Measurements from ENCODE around the gene MEIKIN.
"Not testable (repeated sequence)": the region's sequence is repeated elsewhere in the genome, so short reads cannot be mapped to it uniquely, and the experiment has no call there.

The MEIKIN gene

GRCh38 chr5:131783357-131783756 is 162.1 kb downstream of the MEIKIN start:
- H3K27ac ChIP-seq (ENCODE audit: low read depth, low read length) = no peak overlapping the region
- no peaks in the 10 kb centered on the region for H3K36me3 ChIP-seq (ENCODE audit: control insufficient read depth, low read length)
- peaks cover 83% of the 10 kb centered on the region for H3K79me2 ChIP-seq (ENCODE audit: control insufficient read depth, low read length)
- H3K27me3 ChIP-seq (ENCODE audit: control insufficient read depth, low read length) = no peaks in the 10 kb centered on the region
- TF ChIP-seq EZH2phosphoT487 (IDR thresholded peaks at IDR 0.05; ENCODE audit: borderline replicate concordance, low read length) = no peak
- TF ChIP-seq CTCF (IDR thresholded peaks at IDR 0.05; ENCODE audit: low read depth, low read length, poor library complexity, severe bottlenecking) = no peak
- peaks cover 3% of the 10 kb centered on the region; the same call in 1 of the 2 replicates for H3F3A ChIP-seq (ENCODE audit: control insufficient read depth, insufficient read depth)
- no peaks in the 10 kb centered on the region for H3K4me1 ChIP-seq (ENCODE audit: control insufficient read depth, low read length)
- H3K9me2 ChIP-seq (replicated peaks; ENCODE audit: control insufficient read depth, low read length) = no peaks in the 10 kb centered on the region
- H4K20me1 ChIP-seq (ENCODE audit: control insufficient read depth, insufficient read depth, low read depth, low read length) = no peaks in the 10 kb centered on the region
- no peak overlapping the region for H3K4me2 ChIP-seq (ENCODE audit: low read length)
- no peaks in the 10 kb centered on the region for H3K9me3 ChIP-seq (ENCODE audit: control insufficient read depth, insufficient read depth, low read length)
- no peak overlapping the region for H3K4me3 ChIP-seq (ENCODE audit: low read length)

GRCh38 chr5:131782717-131783116 is 162.7 kb downstream of the MEIKIN start:
- H3K36me3 ChIP-seq (ENCODE audit: control insufficient read depth, low read length) = no peaks in the 10 kb centered on the region
- H3K4me2 ChIP-seq (ENCODE audit: low read length) = no peak overlapping the region
- H3K27me3 ChIP-seq (ENCODE audit: control insufficient read depth, low read length) = no peaks in the 10 kb centered on the region
- H3K4me3 ChIP-seq (ENCODE audit: low read length) = no peak overlapping the region
- H3F3A ChIP-seq (ENCODE audit: control insufficient read depth, insufficient read depth) = peaks cover 3% of the 10 kb centered on the region; the same call in 1 of the 2 replicates
- H3K27ac ChIP-seq (ENCODE audit: low read depth, low read length) = no peak overlapping the region
- peaks cover 84% of the 10 kb centered on the region for H3K79me2 ChIP-seq (ENCODE audit: control insufficient read depth, low read length)
- no peaks in the 10 kb centered on the region for H4K20me1 ChIP-seq (ENCODE audit: control insufficient read depth, insufficient read depth, low read depth, low read length)
- H3K9me2 ChIP-seq (replicated peaks; ENCODE audit: control insufficient read depth, low read length) = no peaks in the 10 kb centered on the region
- H3K9me3 ChIP-seq (ENCODE audit: control insufficient read depth, insufficient read depth, low read length) = no peaks in the 10 kb centered on the region
- no peaks in the 10 kb centered on the region for H3K4me1 ChIP-seq (ENCODE audit: control insufficient read depth, low read length)
- no peak for TF ChIP-seq EZH2phosphoT487 (IDR thresholded peaks at IDR 0.05; ENCODE audit: borderline replicate concordance, low read length)
- no peak for TF ChIP-seq CTCF (IDR thresholded peaks at IDR 0.05; ENCODE audit: low read depth, low read length, poor library complexity, severe bottlenecking)

GRCh38 chr5:131778141-131778540 is 167.3 kb downstream of the MEIKIN start:
- not testable (repeated sequence) for H3K27ac ChIP-seq (ENCODE audit: low read depth, low read length); H3K4me1 ChIP-seq (ENCODE audit: control insufficient read depth, low read length); H3K9me2 ChIP-seq (replicated peaks; ENCODE audit: control insufficient read depth, low read length); H4K20me1 ChIP-seq (ENCODE audit: control insufficient read depth, insufficient read depth, low read depth, low read length); H3K36me3 ChIP-seq (ENCODE audit: control insufficient read depth, low read length); H3K9me3 ChIP-seq (ENCODE audit: control insufficient read depth, insufficient read depth, low read length); H3K4me3 ChIP-seq (ENCODE audit: low read length); H3F3A ChIP-seq (ENCODE audit: control insufficient read depth, insufficient read depth); H3K27me3 ChIP-seq (ENCODE audit: control insufficient read depth, low read length); H3K4me2 ChIP-seq (ENCODE audit: low read length)
- H3K79me2 ChIP-seq (ENCODE audit: control insufficient read depth, low read length) = peaks cover 86% of the 10 kb centered on the region

GRCh38 chr5:131776450-131776849 is 169.0 kb downstream of the MEIKIN start:
- Histone ChIP-seq H3K4me1 (ENCODE audit: control insufficient read depth, low read length) (no peaks in the 10 kb centered on the region), H4K20me1 (ENCODE audit: control insufficient read depth, insufficient read depth, low read depth, low read length) (peaks cover 5% of the 10 kb centered on the region; the same call in 1 of the 2 replicates)

More at GRCh38 chr5:131776450-131776849, 169.0 kb downstream of the MEIKIN start:
- H3K79me2 ChIP-seq (ENCODE audit: control insufficient read depth, low read length) = peaks cover 86% of the 10 kb centered on the region
- no peaks in the 10 kb centered on the region for H3K36me3 ChIP-seq (ENCODE audit: control insufficient read depth, low read length)
- H3K9me2 ChIP-seq (replicated peaks; ENCODE audit: control insufficient read depth, low read length) = no peaks in the 10 kb centered on the region
- H3K4me2 ChIP-seq (ENCODE audit: low read length) = no peak overlapping the region
- no peaks in the 10 kb centered on the region for H3F3A ChIP-seq (ENCODE audit: control insufficient read depth, insufficient read depth)
- no peak overlapping the region for H3K4me3 ChIP-seq (ENCODE audit: low read length)
- H3K27me3 ChIP-seq (ENCODE audit: control insufficient read depth, low read length) = no peaks in the 10 kb centered on the region
- no peak overlapping the region for H3K27ac ChIP-seq (ENCODE audit: low read depth, low read length)
- H3K9me3 ChIP-seq (ENCODE audit: control insufficient read depth, insufficient read depth, low read length) = no peaks in the 10 kb centered on the region
- TF ChIP-seq EZH2phosphoT487 (IDR thresholded peaks at IDR 0.05; ENCODE audit: borderline replicate concordance, low read length) (no peak), CTCF (IDR thresholded peaks at IDR 0.05; ENCODE audit: low read depth, low read length, poor library complexity, severe bottlenecking) (no peak)
